OCI-LY1 (cell line): Measurements from ENCODE around the gene MYO1D.

Source experiments
- H2AFZ ChIP-seq: fragments of 200-600 bp; sonication (generic), shearing (Covaris generic); 2 replicates; pipeline ENCODE4 v1.6.0; 2014; ENCODE audit warnings: antibody characterized with exemption, mild to moderate bottlenecking, low read length
- H3F3A ChIP-seq: fragments of 200-600 bp; sonication (generic), shearing (Covaris generic); 2 replicates; pipeline ENCODE4 v1.6.0; 2014; ENCODE audit warnings: mild to moderate bottlenecking, antibody characterized with exemption, low read length, moderate library complexity; ENCODE audit not compliant: insufficient read depth
- H3K27ac ChIP-seq: fragments of 200-600 bp; sonication (generic); 2 replicates; pipeline ENCODE4 v1.5.1; 2014; ENCODE audit warnings: low read length, mixed run types, mild to moderate bottlenecking, low read depth; ENCODE audit not compliant: poor library complexity, severe bottlenecking
- H3K27me3 ChIP-seq: fragments of 200-600 bp; sonication (generic); 2 replicates; pipeline ENCODE4 v1.6.0; 2014; ENCODE audit warnings: antibody characterized with exemption, mild to moderate bottlenecking, low read length, moderate library complexity; ENCODE audit not compliant: insufficient read depth
- H3K36me3 ChIP-seq: fragments of 200-600 bp; sonication (generic); 2 replicates; pipeline ENCODE4 v1.6.1; 2014; ENCODE audit warnings: mild to moderate bottlenecking, antibody characterized with exemption, low read length, moderate library complexity, mixed read lengths; ENCODE audit not compliant: insufficient read depth
- H3K4me1 ChIP-seq: fragments of 200-600 bp; sonication (generic); 2 replicates; pipeline ENCODE4 v1.5.1; 2014; ENCODE audit warnings: mild to moderate bottlenecking, low read length, moderate library complexity; ENCODE audit not compliant: insufficient read depth, severe bottlenecking
- H3K4me2 ChIP-seq: fragments of 200-600 bp; sonication (generic), shearing (Covaris generic); 2 replicates; pipeline ENCODE4 v1.6.1; 2014; ENCODE audit warnings: low read length
- H3K4me3 ChIP-seq: fragments of 200-600 bp; sonication (generic); 2 replicates; pipeline ENCODE4 v1.5.1; 2014; ENCODE audit warnings: low read length, low read depth, mild to moderate bottlenecking, mixed read lengths; ENCODE audit not compliant: poor library complexity, severe bottlenecking
- H3K79me2 ChIP-seq: fragments of 200-600 bp; shearing (Covaris generic); 2 replicates; pipeline ENCODE4 v1.6.1; 2016; ENCODE audit warnings: mixed run types, low read length, mixed read lengths; ENCODE audit not compliant: insufficient read depth
- H3K9ac ChIP-seq: fragments of 200-600 bp; sonication (generic), shearing (Covaris generic); 2 replicates; pipeline ENCODE4 v1.6.1; 2014; ENCODE audit warnings: mild to moderate bottlenecking, low read length, mixed read lengths
- H3K9me2 ChIP-seq: fragments of 200-600 bp; sonication (generic), shearing (Covaris generic); 2 replicates; pipeline ENCODE4 v1.6.1; 2014; ENCODE audit warnings: low read depth, mild to moderate bottlenecking, low read length, mixed read lengths
- H3K9me3 ChIP-seq: fragments of 200-600 bp; shearing (Covaris generic); 2 replicates; pipeline ENCODE4 v1.6.1; 2014; ENCODE audit warnings: low read length, mixed read lengths
- H4K20me1 ChIP-seq: fragments of 200-600 bp; sonication (generic), shearing (Covaris generic); 2 replicates; pipeline ENCODE4 v1.6.0; 2016; ENCODE audit warnings: mild to moderate bottlenecking, low read length; ENCODE audit not compliant: insufficient read depth
- EZH2 ChIP-seq: fragments of 200-600 bp; sonication (generic), shearing (Covaris generic); IDR thresholded peaks from 2 replicates; pipeline ENCODE4 v1.8.0; 2017; ENCODE audit warnings: borderline replicate concordance, mixed run types, mild to moderate bottlenecking, antibody characterized with exemption, low read length, moderate library complexity, mixed read lengths
- TF ChIP-seq, protein P1 (sequence below): fragments of 200-600 bp; sonication (generic), shearing (Covaris generic); IDR thresholded peaks from 2 replicates; pipeline ENCODE4 v1.5.1; 2017; ENCODE audit warnings: mild to moderate bottlenecking, antibody characterized with exemption, low read length, moderate library complexity, mixed read lengths

MYO1D gene

DNA sequence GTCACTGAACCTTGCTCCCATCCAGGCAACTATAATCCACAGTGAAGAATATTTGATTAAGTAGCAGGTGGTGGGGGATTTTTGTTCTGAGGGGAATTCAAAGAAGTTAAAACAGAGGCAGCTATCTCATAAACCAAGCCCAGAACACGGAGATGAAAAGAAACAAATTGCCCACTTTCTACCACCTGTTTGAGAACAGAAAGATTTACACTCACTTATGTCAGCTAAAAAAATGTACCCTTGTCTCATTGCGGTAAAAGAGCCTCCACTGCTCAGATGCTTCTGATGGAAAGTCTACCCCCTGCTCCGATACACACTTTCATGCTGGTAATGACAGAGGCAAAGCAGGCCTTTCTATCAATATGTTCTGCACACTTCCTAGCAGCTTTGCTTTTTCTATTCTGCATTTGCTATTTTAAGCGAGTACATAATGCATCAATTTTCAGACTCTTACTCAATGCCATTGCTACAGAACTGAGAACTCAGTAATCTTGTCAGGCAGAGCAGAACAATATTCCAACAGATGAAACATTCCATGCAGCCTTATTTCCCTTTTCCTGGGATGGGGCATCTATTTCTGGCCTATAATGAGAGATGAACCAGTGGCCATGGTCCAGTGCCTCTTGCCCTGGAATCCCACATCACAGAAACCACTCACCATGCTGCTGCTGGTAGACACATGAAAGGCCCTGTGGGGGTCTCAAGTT is 361.1 kb downstream of the MYO1D start:
- H2AFZ ChIP-seq = no peak overlapping the region

DNA sequence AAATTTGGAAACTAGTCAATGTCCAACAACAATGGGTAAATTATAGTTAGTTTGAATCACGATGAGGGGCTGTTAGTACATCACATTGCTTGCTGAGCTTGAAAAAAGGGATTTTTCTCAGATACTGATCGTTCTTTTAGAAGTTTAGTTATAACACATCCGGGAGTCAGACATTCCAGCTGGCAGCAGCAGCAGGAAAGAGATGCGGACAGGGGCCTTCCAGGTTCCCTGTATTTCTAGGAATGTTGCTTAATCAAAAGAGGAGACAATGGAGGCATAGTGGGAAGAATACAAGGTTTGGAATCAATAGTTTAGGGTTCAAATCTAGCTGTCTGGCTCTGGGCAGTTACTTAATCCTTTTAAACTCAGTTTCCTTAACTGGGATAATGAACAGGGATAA is 362.3 kb downstream of the MYO1D start:
- H3K36me3 ChIP-seq = no peaks in the 10 kb centered on the region
- TF ChIP-seq, protein P1, sequence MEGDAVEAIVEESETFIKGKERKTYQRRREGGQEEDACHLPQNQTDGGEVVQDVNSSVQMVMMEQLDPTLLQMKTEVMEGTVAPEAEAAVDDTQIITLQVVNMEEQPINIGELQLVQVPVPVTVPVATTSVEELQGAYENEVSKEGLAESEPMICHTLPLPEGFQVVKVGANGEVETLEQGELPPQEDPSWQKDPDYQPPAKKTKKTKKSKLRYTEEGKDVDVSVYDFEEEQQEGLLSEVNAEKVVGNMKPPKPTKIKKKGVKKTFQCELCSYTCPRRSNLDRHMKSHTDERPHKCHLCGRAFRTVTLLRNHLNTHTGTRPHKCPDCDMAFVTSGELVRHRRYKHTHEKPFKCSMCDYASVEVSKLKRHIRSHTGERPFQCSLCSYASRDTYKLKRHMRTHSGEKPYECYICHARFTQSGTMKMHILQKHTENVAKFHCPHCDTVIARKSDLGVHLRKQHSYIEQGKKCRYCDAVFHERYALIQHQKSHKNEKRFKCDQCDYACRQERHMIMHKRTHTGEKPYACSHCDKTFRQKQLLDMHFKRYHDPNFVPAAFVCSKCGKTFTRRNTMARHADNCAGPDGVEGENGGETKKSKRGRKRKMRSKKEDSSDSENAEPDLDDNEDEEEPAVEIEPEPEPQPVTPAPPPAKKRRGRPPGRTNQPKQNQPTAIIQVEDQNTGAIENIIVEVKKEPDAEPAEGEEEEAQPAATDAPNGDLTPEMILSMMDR = no peak
- TF ChIP-seq EZH2 = no peak
- H3K9me3 ChIP-seq = no peaks in the 10 kb centered on the region
- H3K4me3 ChIP-seq = no peak overlapping the region
- no peak overlapping the region for H2AFZ ChIP-seq
- no peaks in the 10 kb centered on the region; the same call in none of the 2 replicates for H3K27me3 ChIP-seq
- peaks cover 8% of the 10 kb centered on the region for H3K4me1 ChIP-seq
- H3K27ac ChIP-seq = no peak overlapping the region
- no peaks in the 10 kb centered on the region for H3K9me2 ChIP-seq
- no peak overlapping the region for H3K9ac ChIP-seq
- no peak overlapping the region for H3K4me2 ChIP-seq
- H3F3A ChIP-seq = no peaks in the 10 kb centered on the region
- H3K79me2 ChIP-seq = no peaks in the 10 kb centered on the region
- H4K20me1 ChIP-seq = no peaks in the 10 kb centered on the region

More for the DNA sequence above, 361.1 kb downstream of the MYO1D start:
- no peaks in the 10 kb centered on the region for H3K79me2 ChIP-seq
- peaks cover 13% of the 10 kb centered on the region for H3K4me1 ChIP-seq
- H3F3A ChIP-seq = no peaks in the 10 kb centered on the region
- no peaks in the 10 kb centered on the region for H3K9me3 ChIP-seq
- H3K9ac ChIP-seq = no peak overlapping the region
- H4K20me1 ChIP-seq = no peaks in the 10 kb centered on the region
- peaks cover 5% of the 10 kb centered on the region for H3K27me3 ChIP-seq
- H3K4me2 ChIP-seq = no peak overlapping the region
- no peak overlapping the region for H3K27ac ChIP-seq
- H3K9me2 ChIP-seq = no peaks in the 10 kb centered on the region
- H3K36me3 ChIP-seq = no peaks in the 10 kb centered on the region
- TF ChIP-seq, protein P1 = no peak
- no peak for TF ChIP-seq EZH2
- H3K4me3 ChIP-seq = no peak overlapping the region

DNA sequence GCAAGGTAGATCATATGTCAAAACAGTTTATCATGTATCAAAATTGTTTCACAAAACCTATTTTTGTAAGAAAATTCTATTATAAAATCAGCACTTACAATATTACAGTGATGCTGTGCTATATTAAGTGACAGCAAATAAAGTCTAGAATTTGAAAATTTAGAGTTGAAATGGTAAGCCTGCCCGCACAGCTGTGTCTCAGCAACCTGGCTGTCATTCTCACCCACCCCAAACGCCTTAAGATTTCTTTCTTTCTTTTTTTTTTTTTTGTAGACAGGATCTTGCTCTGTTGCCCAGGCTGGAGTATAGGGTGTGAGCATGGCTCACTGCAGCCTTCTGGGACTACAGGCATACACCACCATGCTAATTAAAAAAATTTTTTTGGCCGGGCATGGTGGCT is 363.3 kb downstream of the MYO1D start:
- TF ChIP-seq, protein P1 = no peak
- TF ChIP-seq EZH2 = no peak
- H3K4me2 ChIP-seq = no peak overlapping the region
- H3K27me3 ChIP-seq = no peaks in the 10 kb centered on the region; the same call in none of the 2 replicates
- no peaks in the 10 kb centered on the region for H3K9me3 ChIP-seq
- peaks cover under 1% of the 10 kb centered on the region for H3K4me1 ChIP-seq
- H3K79me2 ChIP-seq = no peaks in the 10 kb centered on the region
- H4K20me1 ChIP-seq = no peaks in the 10 kb centered on the region
- H3K4me3 ChIP-seq = no peak overlapping the region
- no peaks in the 10 kb centered on the region for H3K9me2 ChIP-seq
- H3K27ac ChIP-seq = no peak overlapping the region
- no peak overlapping the region for H3K9ac ChIP-seq
- H3K36me3 ChIP-seq = no peaks in the 10 kb centered on the region
- H3F3A ChIP-seq = no peaks in the 10 kb centered on the region
- H2AFZ ChIP-seq = no peak overlapping the region
